Astrocyte (in vitro differentiated cells and primary cell): ENCODE measurements around the gene PET100. TPM values are rescaled to one million over a fixed set of nuclear protein-coding genes. Genes with fewer than 3 reads are reported as not detected.

Experiments used
- DNase-seq: peaks from one replicate; pipeline ENCODE4 v3.0.0-alpha.2; 2010; ENCODE audit warnings: low read depth
- FAIRE-seq: peaks from 2 replicates; lab custom pipeline; 2011; peaks lifted over from hg19 to GRCh38; lab: Jason Lieb, UNC
- H2AFZ ChIP-seq: 2 replicates; pipeline ENCODE4 v1.6.0; 2012; ENCODE audit warnings: low read depth, low read length, inconsistent platforms
- H3K27ac ChIP-seq: 2 replicates; pipeline ENCODE4 v1.5.1; 2011; ENCODE audit warnings: low read depth, low read length, inconsistent platforms
- H3K27me3 ChIP-seq: 2 replicates; pipeline ENCODE4 v1.6.0; 2011; ENCODE audit warnings: low read length, inconsistent platforms; ENCODE audit not compliant: insufficient read depth
- H3K36me3 ChIP-seq: 2 replicates; pipeline ENCODE4 v1.5.1; 2011; ENCODE audit warnings: low read length, inconsistent platforms; ENCODE audit not compliant: insufficient read depth
- H3K4me1 ChIP-seq: 2 replicates; pipeline ENCODE4 v1.5.1; 2011; ENCODE audit warnings: low read length, inconsistent platforms; ENCODE audit not compliant: insufficient read depth
- H3K4me2 ChIP-seq: 2 replicates; pipeline ENCODE4 v1.6.0; 2012; ENCODE audit warnings: low read length, inconsistent platforms
- H3K4me3 ChIP-seq: 2 replicates; pipeline ENCODE4 v1.5.1; 2011; ENCODE audit warnings: low read depth, mild to moderate bottlenecking, low read length, inconsistent platforms; ENCODE audit not compliant: insufficient read depth
- H3K79me2 ChIP-seq: 2 replicates; pipeline ENCODE4 v1.6.0; 2012; ENCODE audit warnings: mild to moderate bottlenecking, low read length, inconsistent platforms; ENCODE audit not compliant: insufficient read depth
- H3K9ac ChIP-seq: 2 replicates; pipeline ENCODE4 v1.6.0; 2012; ENCODE audit warnings: mild to moderate bottlenecking, low read length, inconsistent platforms
- H3K9me3 ChIP-seq: 2 replicates; pipeline ENCODE4 v1.5.1; 2012; ENCODE audit warnings: low read depth, mild to moderate bottlenecking, low read length, inconsistent platforms; ENCODE audit not compliant: insufficient read depth
- H4K20me1 ChIP-seq: 2 replicates; pipeline ENCODE4 v1.6.0; 2012; ENCODE audit warnings: low read length, inconsistent platforms; ENCODE audit not compliant: insufficient read depth
- H3K27ac Mint-ChIP-seq: one replicate; pipeline ENCODE4 v1.8.0; 2021; ENCODE audit warnings: mild to moderate bottlenecking, mixed read lengths; ENCODE audit not compliant: unreplicated experiment
- H3K27me3 Mint-ChIP-seq: one replicate; pipeline ENCODE4 v1.8.0; 2021; ENCODE audit warnings: low read depth, mixed read lengths; ENCODE audit not compliant: unreplicated experiment
- H3K36me3 Mint-ChIP-seq: one replicate; pipeline ENCODE4 v1.8.0; 2021; ENCODE audit warnings: low read depth, mixed read lengths; ENCODE audit not compliant: unreplicated experiment
- H3K4me1 Mint-ChIP-seq: one replicate; pipeline ENCODE4 v1.8.0; 2021; ENCODE audit warnings: low read depth, mixed read lengths; ENCODE audit not compliant: unreplicated experiment
- H3K4me3 Mint-ChIP-seq: one replicate; pipeline ENCODE4 v1.8.0; 2021; ENCODE audit warnings: mild to moderate bottlenecking, moderate library complexity, mixed read lengths; ENCODE audit not compliant: unreplicated experiment
- H3K9me3 Mint-ChIP-seq: one replicate; pipeline ENCODE4 v1.8.0; 2021; ENCODE audit warnings: mild to moderate bottlenecking, mixed read lengths; ENCODE audit not compliant: unreplicated experiment
- EZH2 ChIP-seq: IDR thresholded peaks from 2 replicates; pipeline ENCODE4 v1.6.1; 2012; ENCODE audit warnings: mild to moderate bottlenecking, low read length, inconsistent platforms; ENCODE audit not compliant: insufficient read depth
- total RNA-seq: library from RNA; stranded (reverse); gene quantifications from 2 replicates; pipeline ENCODE4 v1.2.1, GENCODE V29; 2021
- TF ChIP-seq, protein P1 (sequence below): IDR thresholded peaks from 2 replicates; pipeline ENCODE4 v1.5.1; 2011; ENCODE audit warnings: low read depth, mild to moderate bottlenecking, inconsistent platforms, low read length, moderate library complexity; ENCODE audit not compliant: insufficient read depth

The PET100 gene
- total RNA-seq, 1 donor from 2014 or later = 95.8 TPM

DNA sequence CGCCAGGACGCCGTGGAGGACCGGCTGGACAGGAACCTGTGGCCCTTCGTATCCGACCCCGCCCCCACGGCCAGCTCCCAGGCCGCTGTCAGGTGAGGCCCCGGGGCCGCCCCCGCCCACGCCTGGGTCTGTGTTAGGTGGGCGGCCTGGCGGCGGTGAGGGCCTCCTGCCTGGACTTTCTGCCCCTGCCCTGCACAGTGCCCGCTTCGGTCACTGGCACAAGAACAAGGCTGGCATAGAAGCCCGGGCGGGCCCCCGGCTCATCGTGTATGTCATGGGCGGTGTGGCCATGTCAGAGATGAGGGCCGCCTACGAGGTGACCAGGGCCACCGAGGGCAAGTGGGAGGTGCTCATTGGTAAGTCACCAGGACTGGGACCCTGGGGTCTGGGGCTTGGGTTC is 17.6 kb downstream of the PET100 start:
- Mint-ChIP-seq H3K27ac (no peak overlapping the region), H3K27me3 (peaks cover 16% of the 10 kb centered on the region), H3K4me3 (no peak overlapping the region), H3K36me3 (peaks cover 1% of the 10 kb centered on the region), H3K9me3 (no peaks in the 10 kb centered on the region), H3K4me1 (no peaks in the 10 kb centered on the region)
- Histone ChIP-seq H3K79me2 (no peaks in the 10 kb centered on the region), H2AFZ (no peak overlapping the region), H3K4me2 (no peak overlapping the region), H4K20me1 (no peaks in the 10 kb centered on the region), H3K27ac (no peak overlapping the region), H3K9ac (no peak overlapping the region), H3K27me3 (peaks cover 2% of the 10 kb centered on the region), H3K4me3 (no peak overlapping the region), H3K36me3 (no peaks in the 10 kb centered on the region), H3K4me1 (no peaks in the 10 kb centered on the region), H3K9me3 (no peaks in the 10 kb centered on the region)
- no peak for TF ChIP-seq EZH2
- TF ChIP-seq, protein P1, sequence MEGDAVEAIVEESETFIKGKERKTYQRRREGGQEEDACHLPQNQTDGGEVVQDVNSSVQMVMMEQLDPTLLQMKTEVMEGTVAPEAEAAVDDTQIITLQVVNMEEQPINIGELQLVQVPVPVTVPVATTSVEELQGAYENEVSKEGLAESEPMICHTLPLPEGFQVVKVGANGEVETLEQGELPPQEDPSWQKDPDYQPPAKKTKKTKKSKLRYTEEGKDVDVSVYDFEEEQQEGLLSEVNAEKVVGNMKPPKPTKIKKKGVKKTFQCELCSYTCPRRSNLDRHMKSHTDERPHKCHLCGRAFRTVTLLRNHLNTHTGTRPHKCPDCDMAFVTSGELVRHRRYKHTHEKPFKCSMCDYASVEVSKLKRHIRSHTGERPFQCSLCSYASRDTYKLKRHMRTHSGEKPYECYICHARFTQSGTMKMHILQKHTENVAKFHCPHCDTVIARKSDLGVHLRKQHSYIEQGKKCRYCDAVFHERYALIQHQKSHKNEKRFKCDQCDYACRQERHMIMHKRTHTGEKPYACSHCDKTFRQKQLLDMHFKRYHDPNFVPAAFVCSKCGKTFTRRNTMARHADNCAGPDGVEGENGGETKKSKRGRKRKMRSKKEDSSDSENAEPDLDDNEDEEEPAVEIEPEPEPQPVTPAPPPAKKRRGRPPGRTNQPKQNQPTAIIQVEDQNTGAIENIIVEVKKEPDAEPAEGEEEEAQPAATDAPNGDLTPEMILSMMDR = no peak
- FAIRE-seq (no peak), DNase-seq (no peak)

DNA sequence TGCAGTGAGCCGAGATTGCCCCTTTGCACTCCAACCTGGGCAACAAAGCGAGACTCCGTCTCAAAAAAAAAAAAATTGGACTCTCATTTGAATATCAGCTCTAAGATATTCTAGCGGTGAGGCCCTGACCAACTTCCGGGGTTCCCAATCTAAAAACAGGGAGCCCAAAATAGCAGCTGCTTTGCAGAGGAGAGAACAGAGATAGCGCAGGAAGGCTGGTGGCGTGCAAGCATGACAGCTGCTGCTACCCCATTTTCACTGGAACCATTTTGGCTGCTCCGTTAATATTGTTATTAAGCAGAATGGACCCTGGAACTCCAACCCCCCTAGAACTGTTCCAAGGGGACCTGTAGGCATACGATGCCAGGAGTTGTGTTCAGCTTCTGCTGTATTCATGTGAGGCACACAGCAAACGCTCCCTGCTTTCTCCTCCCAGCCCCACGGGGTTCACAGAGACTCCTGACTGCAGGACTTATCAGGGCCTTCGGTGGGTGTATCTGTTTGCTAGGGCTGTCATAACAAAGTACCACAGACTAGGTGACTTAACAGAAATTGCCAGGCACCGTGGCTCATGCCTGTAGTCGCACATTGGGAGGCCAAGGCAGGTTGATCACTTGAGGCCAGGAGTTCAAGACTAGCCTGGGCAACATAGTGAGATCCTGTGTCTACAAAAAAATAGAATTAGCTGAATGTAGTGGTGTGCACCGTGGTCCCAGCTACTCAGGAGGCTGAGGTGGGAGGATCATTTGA is 18.8 kb downstream of the PET100 start:
- DNase-seq = no peak
- no peak overlapping the region for H3K27ac Mint-ChIP-seq
- no peaks in the 10 kb centered on the region for H3K9me3 Mint-ChIP-seq
- Histone ChIP-seq H3K9ac (no peak overlapping the region), H3K27ac (no peak overlapping the region), H3K4me1 (no peaks in the 10 kb centered on the region), H3K9me3 (no peaks in the 10 kb centered on the region), H3K4me2 (no peak overlapping the region), H3K4me3 (no peak overlapping the region), H3K27me3 (peaks cover 2% of the 10 kb centered on the region), H2AFZ (no peak overlapping the region), H3K36me3 (no peaks in the 10 kb centered on the region), H4K20me1 (no peaks in the 10 kb centered on the region), H3K79me2 (no peaks in the 10 kb centered on the region)
- no peaks in the 10 kb centered on the region for H3K36me3 Mint-ChIP-seq
- TF ChIP-seq, protein P1 = no peak
- no peak for TF ChIP-seq EZH2
- no peak overlapping the region for H3K4me3 Mint-ChIP-seq
- peaks cover 25% of the 10 kb centered on the region for H3K27me3 Mint-ChIP-seq
- H3K4me1 Mint-ChIP-seq = no peaks in the 10 kb centered on the region
- no peak for FAIRE-seq

DNA sequence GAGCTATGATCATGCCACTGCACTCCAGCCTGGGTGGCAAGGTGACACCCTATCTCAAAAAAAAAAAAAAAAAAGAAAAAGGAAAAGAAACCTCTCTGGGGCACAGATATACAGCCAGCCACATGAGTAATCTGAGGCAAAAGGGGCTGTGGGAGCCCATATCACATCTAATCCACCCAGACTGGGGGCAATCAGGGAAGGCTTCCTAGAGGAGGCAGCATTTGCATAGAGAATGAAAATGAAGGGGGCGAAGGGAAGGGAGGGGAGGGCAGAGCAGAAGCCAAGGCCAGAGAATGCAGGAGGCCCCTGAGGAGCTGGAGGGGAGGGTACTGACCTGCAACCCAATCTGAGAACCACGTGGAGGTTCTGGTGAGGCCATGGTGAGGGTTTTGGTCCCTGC is 20.6 kb downstream of the PET100 start:
- Histone ChIP-seq H3K36me3 (no peaks in the 10 kb centered on the region), H3K79me2 (no peaks in the 10 kb centered on the region), H3K4me1 (no peaks in the 10 kb centered on the region), H3K27me3 (peaks cover 2% of the 10 kb centered on the region), H3K4me3 (no peak overlapping the region), H3K9ac (no peak overlapping the region), H3K9me3 (no peaks in the 10 kb centered on the region), H2AFZ (no peak overlapping the region), H4K20me1 (no peaks in the 10 kb centered on the region), H3K27ac (no peak overlapping the region), H3K4me2 (no peak overlapping the region)
- Mint-ChIP-seq H3K9me3 (no peaks in the 10 kb centered on the region), H3K27me3 (peaks cover 27% of the 10 kb centered on the region), H3K27ac (no peak overlapping the region), H3K4me1 (no peaks in the 10 kb centered on the region), H3K4me3 (no peak overlapping the region), H3K36me3 (no peaks in the 10 kb centered on the region)
- DNase-seq (no peak), FAIRE-seq (no peak)
- no peak for TF ChIP-seq EZH2
- TF ChIP-seq, protein P1 = no peak
